HG02973 (cell line): ENCODE data around the gene C2orf92.

Source experiments
- ATAC-seq: cut with Tn5 transposase; IDR thresholded peaks from one replicate; pipeline ENCODE4 v1.9.1; 2021; ENCODE audit warnings: moderate library complexity; ENCODE audit not compliant: unreplicated experiment

The C2orf92 gene

GRCh38 chr2:97726261-97727064, 57.0 kb downstream of the C2orf92 start:
- no peak for ATAC-seq

DNA sequence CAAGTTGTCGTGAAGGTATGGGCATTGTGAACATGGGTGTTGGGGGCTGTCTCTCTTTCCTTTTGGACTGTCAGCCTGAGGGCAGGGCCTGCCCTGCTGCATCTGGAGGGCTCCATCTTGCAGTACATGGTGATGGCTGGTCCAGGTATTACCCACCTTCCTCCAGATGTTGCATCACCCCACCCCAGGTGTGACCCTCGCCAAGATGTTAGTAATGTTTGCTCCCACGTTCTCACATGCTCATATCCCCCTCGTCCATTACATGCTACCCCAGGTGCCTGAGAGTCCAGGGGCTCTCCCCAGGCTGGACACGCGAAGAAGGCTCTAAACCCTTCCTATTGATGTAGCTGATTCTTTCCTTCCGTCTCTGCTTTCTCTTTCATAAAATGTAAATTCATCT, 57.8 kb downstream of the C2orf92 start:
- no peak for ATAC-seq

GRCh38 chr2:97728091-97728731, 58.7 kb downstream of the C2orf92 start:
- no peak for ATAC-seq

DNA sequence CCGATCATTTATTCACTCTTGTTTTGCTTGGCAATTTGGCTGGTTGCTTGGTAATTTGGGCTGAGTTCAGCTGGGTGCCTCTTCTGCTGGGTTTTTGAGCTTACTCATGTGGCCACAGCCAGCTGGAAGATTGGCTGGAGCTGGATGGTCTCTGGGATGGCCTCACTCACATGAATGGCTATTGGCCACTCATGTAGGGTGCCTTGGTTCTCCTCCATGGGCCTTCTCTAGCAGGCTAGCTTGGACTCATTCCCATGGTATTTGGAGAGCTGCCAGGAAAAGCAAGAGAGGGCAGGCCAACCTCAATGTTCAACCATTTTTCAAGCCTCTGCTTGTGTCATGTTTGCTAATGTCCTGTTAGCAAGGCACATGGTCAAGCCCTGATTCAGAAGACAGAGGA, 60.7 kb downstream of the C2orf92 start:
- ATAC-seq, result no peak

DNA sequence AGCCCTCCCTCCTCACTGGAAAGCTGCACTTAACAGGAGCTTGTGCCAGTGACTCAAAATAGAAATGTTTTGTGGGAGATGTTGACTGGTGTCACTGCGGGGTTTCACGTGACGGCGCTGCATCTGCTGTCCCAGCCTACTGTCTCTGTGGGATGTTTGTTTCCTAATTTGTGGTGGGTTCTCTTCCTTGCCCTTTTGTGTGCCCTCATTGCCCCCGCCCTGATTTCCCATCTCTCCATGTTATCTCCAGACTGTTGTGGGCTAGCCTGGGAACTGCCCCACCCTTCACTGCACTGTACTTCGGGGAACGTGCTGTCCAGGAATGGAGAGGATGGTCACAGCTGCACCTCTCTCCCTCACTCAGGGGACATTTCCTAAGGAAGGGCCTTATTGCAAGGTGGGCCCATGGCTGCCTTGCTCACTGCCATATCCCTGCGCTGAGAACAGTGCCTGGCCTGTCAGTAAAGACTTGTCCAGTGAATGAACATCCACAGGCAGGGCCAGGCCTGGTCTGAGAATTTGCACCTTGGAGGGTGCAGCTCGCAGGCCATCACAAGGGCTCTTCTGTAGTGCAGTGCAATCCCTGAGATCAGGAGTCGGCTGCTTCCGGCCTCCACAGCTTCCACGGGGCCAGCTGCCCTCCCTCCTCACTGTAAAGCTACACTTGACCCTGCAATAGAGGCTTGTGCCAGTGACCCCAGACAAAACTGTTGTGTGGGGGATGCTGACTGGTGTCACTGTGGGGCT, 61.9 kb downstream of the C2orf92 start:
- ATAC-seq, result no peak

DNA sequence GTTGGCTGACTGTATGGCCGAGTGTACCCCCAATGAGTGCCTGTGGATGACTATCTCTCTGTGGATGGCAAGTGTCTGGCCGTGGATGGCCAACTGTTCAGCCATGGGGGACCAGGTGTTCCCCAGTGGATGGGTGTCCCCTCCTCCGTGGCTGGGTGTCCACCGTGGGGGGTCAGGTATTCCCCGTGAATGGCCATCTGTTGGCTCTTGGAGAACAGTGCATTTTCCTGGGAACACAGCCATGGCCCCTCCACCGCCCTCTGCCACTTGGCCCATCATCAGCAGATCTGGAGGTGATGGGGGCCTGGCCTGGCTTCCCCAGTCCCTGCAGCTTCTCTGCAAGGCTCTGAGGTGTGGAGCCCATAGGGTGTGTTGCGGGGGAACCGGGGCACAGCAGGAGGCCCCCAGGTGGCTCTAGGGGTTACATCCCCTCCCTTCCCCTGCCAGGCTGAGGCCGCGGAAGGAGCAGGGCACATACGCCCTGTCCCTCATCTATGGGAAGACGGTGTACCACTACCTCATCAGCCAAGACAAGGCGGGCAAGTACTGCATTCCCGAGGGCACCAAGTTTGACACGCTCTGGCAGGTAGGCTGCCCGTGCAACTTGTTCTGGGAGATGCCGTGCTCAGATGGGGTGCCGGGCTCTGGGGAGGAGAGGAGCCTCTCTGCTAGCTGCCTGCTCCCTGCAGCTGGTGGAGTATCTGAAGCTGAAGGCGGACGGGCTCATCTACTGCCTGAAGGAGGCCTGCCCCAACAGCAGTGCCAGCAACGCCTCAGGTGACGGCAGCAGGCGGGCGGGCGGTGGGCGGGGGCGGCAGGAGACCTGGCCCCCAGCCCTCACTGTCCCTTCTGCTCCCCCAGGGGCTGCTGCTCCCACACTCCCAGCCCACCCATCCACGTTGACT, 63.2 kb downstream of the C2orf92 start:
- no peak for ATAC-seq

DNA sequence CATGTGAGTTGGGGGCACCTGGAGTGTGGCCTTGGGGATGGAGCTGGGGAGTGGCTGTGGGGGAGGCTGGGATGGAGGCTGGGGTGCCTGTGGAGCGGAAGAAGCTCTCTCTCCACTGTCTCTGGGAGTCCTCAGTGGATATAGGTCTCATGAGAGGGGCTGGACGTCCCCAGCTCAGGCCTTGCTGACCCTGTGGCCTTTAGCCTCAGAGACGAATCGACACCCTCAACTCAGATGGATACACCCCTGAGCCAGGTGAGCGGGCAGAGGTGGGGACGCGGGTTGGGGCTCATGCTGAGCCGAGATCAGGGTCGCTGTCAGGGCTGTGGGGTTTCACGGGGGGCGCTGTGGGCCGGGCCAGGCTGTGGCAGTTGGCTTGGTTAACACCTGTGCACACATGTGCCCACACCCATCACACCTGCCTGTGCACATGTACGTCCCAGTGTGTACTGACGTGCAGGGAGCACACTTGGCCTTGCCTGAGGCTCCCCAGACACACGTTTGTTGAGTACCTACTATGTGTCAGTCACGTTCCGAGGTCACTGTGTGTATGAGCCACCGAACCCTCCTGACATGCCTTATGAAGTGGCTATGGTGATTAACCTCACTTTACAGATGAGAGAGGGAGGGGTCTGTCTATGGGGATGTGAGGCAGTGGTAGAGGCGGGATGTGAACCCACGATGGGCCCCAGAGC, 64.0 kb downstream of the C2orf92 start:
- no peak for ATAC-seq

DNA sequence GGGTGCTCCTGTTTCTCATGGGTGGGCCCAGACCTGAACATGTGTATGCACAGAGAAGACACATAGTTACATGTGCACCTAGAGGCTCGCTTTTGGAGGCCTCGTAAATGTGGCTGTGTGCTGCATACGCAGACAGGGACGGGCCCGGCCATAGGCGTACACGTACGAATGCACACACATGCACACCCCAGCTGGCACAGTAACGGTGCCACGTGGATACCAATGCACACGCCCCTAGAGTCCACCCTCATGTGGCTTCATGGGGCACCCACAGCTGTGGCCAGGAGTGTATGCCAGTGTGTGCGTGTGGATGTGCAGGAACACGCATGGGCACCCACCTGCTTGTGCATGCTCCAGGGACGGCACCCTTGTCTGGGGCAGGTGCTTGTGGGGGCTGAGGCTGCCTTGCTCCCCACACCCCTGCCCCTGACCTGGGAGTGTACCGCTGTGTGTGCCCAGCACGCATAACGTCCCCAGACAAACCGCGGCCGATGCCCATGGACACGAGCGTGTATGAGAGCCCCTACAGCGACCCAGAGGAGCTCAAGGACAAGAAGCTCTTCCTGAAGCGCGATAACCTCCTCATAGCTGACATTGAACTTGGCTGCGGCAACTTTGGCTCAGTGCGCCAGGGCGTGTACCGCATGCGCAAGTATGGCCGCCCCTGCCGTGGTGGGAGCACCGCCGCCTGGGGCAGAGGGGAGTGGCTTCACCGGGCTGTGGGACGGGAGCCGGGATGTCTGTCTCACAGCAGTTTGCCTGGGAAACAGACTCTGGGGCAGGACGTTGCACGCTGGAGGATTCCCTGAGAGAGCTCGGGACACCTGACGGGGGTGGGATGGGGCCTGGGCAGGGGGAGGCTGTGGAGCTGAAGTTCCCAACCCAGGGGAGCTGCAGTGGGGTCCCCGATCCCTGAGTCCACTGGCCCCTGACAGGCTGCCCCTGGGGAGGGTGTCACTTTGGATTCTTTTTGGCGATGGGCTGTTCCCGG, 64.8 kb downstream of the C2orf92 start:
- no peak for ATAC-seq

GRCh38 chr2:97735161-97735561, 65.6 kb downstream of the C2orf92 start:
- ATAC-seq, result no peak

DNA sequence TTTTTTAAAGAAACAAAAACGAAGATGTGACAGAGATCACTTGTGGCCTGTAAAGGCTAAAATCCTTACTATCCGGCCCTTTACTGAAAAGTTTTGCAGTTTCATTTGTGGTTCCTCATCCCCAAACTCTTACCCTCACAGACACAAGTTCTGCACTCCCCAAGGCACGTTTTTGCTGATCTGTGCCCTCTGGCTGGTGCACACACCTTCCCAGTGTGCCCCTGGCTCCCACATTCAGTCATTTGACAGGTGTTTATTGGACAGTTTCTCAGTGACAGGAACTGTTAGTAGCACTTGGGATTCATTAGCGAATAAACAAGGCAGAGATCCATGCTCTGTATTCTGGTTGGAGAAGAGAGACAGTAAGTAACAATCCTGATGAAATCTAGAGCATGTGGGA, 66.7 kb downstream of the C2orf92 start:
- ATAC-seq, result no peak

DNA sequence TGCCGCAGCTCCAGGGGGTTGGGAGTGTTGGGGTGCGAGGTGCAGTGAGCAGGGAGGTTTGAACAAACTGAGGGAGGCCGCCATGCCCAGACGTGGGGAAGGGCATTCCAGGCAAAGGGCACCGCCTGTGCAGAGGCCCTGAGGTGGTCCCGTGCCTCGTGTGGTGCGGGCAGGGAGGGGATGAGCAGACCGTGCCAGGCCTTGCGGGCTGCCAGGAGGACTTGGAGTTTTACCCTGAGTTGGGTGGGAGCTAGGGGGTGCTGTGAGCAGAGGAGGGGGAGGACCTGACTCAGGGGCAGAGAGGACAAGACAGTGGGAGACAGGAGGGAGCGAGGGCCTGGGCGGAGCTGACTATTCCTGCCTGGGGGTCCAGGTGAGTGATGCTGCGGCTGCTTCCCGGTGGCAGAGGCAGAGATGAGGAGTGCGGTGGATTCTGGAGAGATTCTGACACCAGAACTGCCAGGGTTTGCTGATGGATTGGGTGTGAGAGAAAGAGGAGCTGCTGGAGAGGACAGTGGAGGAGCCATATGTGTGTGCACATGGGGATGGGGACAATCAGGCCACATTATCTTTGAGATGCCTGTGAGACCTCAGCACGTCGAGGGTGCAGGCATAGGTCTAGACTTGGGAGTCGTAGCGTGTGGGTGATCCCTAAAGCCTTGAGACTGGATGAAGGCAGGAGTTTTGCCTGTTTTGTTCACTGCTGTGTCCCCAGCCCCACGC, 67.3 kb downstream of the C2orf92 start:
- ATAC-seq, result no peak

- no peak for ATAC-seq
Measured at GRCh38 chr2:97737421-97738178, 68.1 kb downstream of the C2orf92 start.

GRCh38 chr2:97738179-97739019, 68.9 kb downstream of the C2orf92 start:
- ATAC-seq, result no peak

DNA sequence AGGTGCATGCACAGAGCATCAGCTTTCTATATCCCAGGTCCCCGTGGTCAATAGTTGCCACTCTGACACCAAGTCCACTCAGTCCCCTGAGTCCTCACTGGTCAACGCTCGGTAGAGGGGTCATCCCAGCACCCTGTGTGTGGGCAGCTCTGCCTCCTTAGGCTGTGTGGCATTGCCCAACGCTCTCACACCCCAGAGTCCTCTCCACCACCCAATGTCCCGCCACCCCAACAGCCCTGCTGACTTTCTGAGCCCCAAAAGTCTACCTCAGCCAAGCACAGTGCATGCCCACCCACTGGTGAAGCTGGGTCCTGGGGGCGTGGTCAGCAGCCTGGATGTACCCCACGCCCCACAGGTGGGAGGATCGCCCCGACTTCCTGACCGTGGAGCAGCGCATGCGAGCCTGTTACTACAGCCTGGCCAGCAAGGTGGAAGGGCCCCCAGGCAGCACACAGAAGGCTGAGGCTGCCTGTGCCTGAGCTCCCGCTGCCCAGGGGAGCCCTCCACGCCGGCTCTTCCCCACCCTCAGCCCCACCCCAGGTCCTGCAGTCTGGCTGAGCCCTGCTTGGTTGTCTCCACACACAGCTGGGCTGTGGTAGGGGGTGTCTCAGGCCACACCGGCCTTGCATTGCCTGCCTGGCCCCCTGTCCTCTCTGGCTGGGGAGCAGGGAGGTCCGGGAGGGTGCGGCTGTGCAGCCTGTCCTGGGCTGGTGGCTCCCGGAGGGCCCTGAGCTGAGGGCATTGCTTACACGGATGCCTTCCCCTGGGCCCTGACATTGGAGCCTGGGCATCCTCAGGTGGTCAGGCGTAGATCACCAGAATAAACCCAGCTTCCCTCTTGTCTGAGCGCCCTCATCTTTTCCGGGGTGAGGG, 69.7 kb downstream of the C2orf92 start:
- ATAC-seq, result no peak

DNA sequence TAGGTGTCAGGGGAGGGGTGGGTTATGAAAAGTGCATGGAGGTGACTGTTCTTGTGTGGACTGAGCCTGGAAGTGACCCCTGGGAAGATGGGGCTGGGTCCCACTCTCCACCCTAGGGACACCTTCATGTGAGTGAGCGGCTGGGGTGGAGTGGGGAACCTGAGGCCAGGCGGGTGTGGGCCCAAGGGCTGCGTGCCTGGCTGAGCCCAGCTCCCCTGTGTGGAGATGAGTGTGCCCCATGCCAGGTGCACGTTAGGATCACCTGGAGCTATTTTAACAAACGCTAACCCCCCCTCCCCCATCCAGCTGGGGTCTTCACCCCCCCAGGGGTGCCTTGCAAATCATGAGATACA, 70.4 kb downstream of the C2orf92 start:
- ATAC-seq, result no peak

GRCh38 chr2:97740590-97741182, 71.2 kb downstream of the C2orf92 start:
- ATAC-seq, result no peak
